ENCODE measurements around the gene RAB33A. TPM values are rescaled to one million over a fixed set of nuclear protein-coding genes. Genes with fewer than 3 reads are reported as not detected.
A peak's percentile ranks its signal among the peaks of the same experiment; 100 is the strongest.

The RAB33A gene
- total RNA-seq, 1 donor from 2014 or later, result 1.7 TPM

DNA sequence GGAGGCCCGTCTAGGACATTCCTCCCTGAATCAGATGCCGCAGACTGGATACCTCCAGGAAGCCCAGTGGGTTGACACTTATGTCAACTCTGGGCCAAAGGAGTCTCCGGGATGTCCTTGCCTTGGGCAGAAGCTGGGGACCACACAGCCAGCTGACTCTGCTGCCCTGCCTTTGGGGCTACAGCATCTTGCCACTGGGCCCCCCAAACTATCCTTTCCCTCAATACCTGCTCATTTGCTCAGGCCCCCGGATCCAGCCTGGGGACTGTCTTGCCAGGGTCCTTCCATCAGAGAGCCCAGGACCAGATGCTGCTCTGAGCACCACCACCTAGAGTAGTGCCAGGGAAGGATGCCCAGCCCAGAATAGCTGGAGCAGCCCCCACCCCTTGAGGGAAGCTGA, 19.0 kb downstream of the RAB33A start:
- TF ChIP-seq EZH2 (IDR thresholded peaks at IDR 0.05; ENCODE audit: insufficient read depth, low read length), result no peak
- TF ChIP-seq, protein P1, sequence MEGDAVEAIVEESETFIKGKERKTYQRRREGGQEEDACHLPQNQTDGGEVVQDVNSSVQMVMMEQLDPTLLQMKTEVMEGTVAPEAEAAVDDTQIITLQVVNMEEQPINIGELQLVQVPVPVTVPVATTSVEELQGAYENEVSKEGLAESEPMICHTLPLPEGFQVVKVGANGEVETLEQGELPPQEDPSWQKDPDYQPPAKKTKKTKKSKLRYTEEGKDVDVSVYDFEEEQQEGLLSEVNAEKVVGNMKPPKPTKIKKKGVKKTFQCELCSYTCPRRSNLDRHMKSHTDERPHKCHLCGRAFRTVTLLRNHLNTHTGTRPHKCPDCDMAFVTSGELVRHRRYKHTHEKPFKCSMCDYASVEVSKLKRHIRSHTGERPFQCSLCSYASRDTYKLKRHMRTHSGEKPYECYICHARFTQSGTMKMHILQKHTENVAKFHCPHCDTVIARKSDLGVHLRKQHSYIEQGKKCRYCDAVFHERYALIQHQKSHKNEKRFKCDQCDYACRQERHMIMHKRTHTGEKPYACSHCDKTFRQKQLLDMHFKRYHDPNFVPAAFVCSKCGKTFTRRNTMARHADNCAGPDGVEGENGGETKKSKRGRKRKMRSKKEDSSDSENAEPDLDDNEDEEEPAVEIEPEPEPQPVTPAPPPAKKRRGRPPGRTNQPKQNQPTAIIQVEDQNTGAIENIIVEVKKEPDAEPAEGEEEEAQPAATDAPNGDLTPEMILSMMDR (IDR thresholded peaks at IDR 0.05; ENCODE audit: insufficient read depth, low read depth, low read length), result no peak

GRCh38 chrX:130196466-130196865, 24.7 kb downstream of the RAB33A start:
- Histone ChIP-seq H2AFZ (ENCODE audit: low read depth, low read length) (no peak overlapping the region), H3K9ac (ENCODE audit: low read length) (no peak overlapping the region), H3K79me2 (ENCODE audit: insufficient read depth, low read length) (no peaks in the 10 kb centered on the region), H3K27ac (ENCODE audit: low read depth, low read length) (no peak overlapping the region), H3K36me3 (ENCODE audit: insufficient read depth, low read length) (no peaks in the 10 kb centered on the region), H3K4me2 (ENCODE audit: low read length) (no peak overlapping the region), H3K9me3 (ENCODE audit: insufficient read depth, low read depth, low read length) (no peaks in the 10 kb centered on the region), H4K20me1 (ENCODE audit: insufficient read depth, low read length) (no peaks in the 10 kb centered on the region), H3K4me3 (ENCODE audit: insufficient read depth, low read depth, low read length) (no peak overlapping the region), H3K27me3 (ENCODE audit: insufficient read depth, low read length) (no peaks in the 10 kb centered on the region), H3K4me1 (ENCODE audit: insufficient read depth, low read length) (no peaks in the 10 kb centered on the region)
- Mint-ChIP-seq H3K27ac (ENCODE audit: unreplicated experiment) (no peak overlapping the region), H3K9me3 (ENCODE audit: unreplicated experiment) (no peaks in the 10 kb centered on the region), H3K4me1 (ENCODE audit: low read depth, unreplicated experiment) (no peaks in the 10 kb centered on the region), H3K4me3 (ENCODE audit: unreplicated experiment) (no peak overlapping the region), H3K36me3 (ENCODE audit: low read depth, unreplicated experiment) (no peaks in the 10 kb centered on the region), H3K27me3 (ENCODE audit: low read depth, unreplicated experiment) (peaks cover 2% of the 10 kb centered on the region)
- TF ChIP-seq, protein P1 (IDR thresholded peaks at IDR 0.05; ENCODE audit: insufficient read depth, low read depth, low read length), result no peak
- TF ChIP-seq EZH2 (IDR thresholded peaks at IDR 0.05; ENCODE audit: insufficient read depth, low read length), result no peak
- no peak for DNase-seq (ENCODE audit: low read depth)
- no peak for FAIRE-seq

More for the DNA sequence above, 19.0 kb downstream of the RAB33A start:
- H3K4me3 Mint-ChIP-seq (ENCODE audit: unreplicated experiment), result no peak overlapping the region
- no peaks in the 10 kb centered on the region for H3K27me3 ChIP-seq (ENCODE audit: insufficient read depth, low read length)
- no peak overlapping the region for H3K9ac ChIP-seq (ENCODE audit: low read length)
- H3K4me1 Mint-ChIP-seq (ENCODE audit: low read depth, unreplicated experiment), result no peaks in the 10 kb centered on the region
- no peaks in the 10 kb centered on the region for H3K9me3 ChIP-seq (ENCODE audit: insufficient read depth, low read depth, low read length)
- H3K36me3 Mint-ChIP-seq (ENCODE audit: low read depth, unreplicated experiment), result no peaks in the 10 kb centered on the region
- peaks cover 2% of the 10 kb centered on the region for H3K27me3 Mint-ChIP-seq (ENCODE audit: low read depth, unreplicated experiment)
- no peaks in the 10 kb centered on the region for H3K9me3 Mint-ChIP-seq (ENCODE audit: unreplicated experiment)
- FAIRE-seq (no peak), DNase-seq (ENCODE audit: low read depth) (no peak)
- no peak overlapping the region for H3K27ac Mint-ChIP-seq (ENCODE audit: unreplicated experiment)
- H2AFZ ChIP-seq (ENCODE audit: low read depth, low read length), result no peak overlapping the region
- no peak overlapping the region for H3K4me3 ChIP-seq (ENCODE audit: insufficient read depth, low read depth, low read length)
- H3K79me2 ChIP-seq (ENCODE audit: insufficient read depth, low read length), result no peaks in the 10 kb centered on the region
- no peaks in the 10 kb centered on the region for H3K36me3 ChIP-seq (ENCODE audit: insufficient read depth, low read length)
- no peaks in the 10 kb centered on the region for H4K20me1 ChIP-seq (ENCODE audit: insufficient read depth, low read length)
- no peaks in the 10 kb centered on the region for H3K4me1 ChIP-seq (ENCODE audit: insufficient read depth, low read length)
- no peak overlapping the region for H3K27ac ChIP-seq (ENCODE audit: low read depth, low read length)
- H3K4me2 ChIP-seq (ENCODE audit: low read length), result no peak overlapping the region

DNA sequence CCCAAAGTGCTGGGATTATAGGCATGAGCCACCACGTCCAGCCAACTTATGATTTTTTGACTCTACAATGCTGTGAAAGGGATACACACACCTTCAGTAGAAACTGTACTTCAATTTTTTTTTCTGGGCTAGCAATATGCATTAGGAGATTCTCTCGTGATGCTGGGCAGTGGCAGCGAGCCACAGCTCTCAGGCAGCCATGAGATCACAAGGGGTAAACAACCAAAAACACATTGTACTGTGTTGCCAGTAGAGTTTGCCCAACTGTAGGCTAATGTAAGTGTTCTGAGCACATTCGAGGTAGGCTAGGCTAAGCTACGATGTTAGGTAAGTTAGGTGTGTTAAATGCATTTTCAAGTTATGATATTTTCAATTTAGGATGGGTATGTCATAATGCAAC, 25.7 kb downstream of the RAB33A start:
- H3K27ac ChIP-seq (ENCODE audit: low read depth, low read length), result no peak overlapping the region
- Mint-ChIP-seq H3K9me3 (ENCODE audit: unreplicated experiment) (no peaks in the 10 kb centered on the region), H3K27ac (ENCODE audit: unreplicated experiment) (no peak overlapping the region), H3K4me3 (ENCODE audit: unreplicated experiment) (no peak overlapping the region), H3K36me3 (ENCODE audit: low read depth, unreplicated experiment) (no peaks in the 10 kb centered on the region), H3K27me3 (ENCODE audit: low read depth, unreplicated experiment) (peaks cover under 1% of the 10 kb centered on the region), H3K4me1 (ENCODE audit: low read depth, unreplicated experiment) (no peaks in the 10 kb centered on the region)
- H3K79me2 ChIP-seq (ENCODE audit: insufficient read depth, low read length), result no peaks in the 10 kb centered on the region
- TF ChIP-seq, protein P1 (IDR thresholded peaks at IDR 0.05; ENCODE audit: insufficient read depth, low read depth, low read length), result no peak
- no peak for TF ChIP-seq EZH2 (IDR thresholded peaks at IDR 0.05; ENCODE audit: insufficient read depth, low read length)
- no peaks in the 10 kb centered on the region for H4K20me1 ChIP-seq (ENCODE audit: insufficient read depth, low read length)
- no peaks in the 10 kb centered on the region for H3K36me3 ChIP-seq (ENCODE audit: insufficient read depth, low read length)
- no peak overlapping the region for H3K9ac ChIP-seq (ENCODE audit: low read length)
- DNase-seq (ENCODE audit: low read depth), result no peak
- no peak overlapping the region for H3K4me3 ChIP-seq (ENCODE audit: insufficient read depth, low read depth, low read length)
- FAIRE-seq, result peak; percentile 70
- H2AFZ ChIP-seq (ENCODE audit: low read depth, low read length), result no peak overlapping the region
- no peaks in the 10 kb centered on the region for H3K9me3 ChIP-seq (ENCODE audit: insufficient read depth, low read depth, low read length)
- H3K27me3 ChIP-seq (ENCODE audit: insufficient read depth, low read length), result no peaks in the 10 kb centered on the region
- H3K4me2 ChIP-seq (ENCODE audit: low read length), result no peak overlapping the region
- no peaks in the 10 kb centered on the region for H3K4me1 ChIP-seq (ENCODE audit: insufficient read depth, low read length)

Measured in astrocyte (in vitro differentiated cells and primary cell).